Measurements from ENCODE around the gene DAB2IP.

DAB2IP gene

DNA sequence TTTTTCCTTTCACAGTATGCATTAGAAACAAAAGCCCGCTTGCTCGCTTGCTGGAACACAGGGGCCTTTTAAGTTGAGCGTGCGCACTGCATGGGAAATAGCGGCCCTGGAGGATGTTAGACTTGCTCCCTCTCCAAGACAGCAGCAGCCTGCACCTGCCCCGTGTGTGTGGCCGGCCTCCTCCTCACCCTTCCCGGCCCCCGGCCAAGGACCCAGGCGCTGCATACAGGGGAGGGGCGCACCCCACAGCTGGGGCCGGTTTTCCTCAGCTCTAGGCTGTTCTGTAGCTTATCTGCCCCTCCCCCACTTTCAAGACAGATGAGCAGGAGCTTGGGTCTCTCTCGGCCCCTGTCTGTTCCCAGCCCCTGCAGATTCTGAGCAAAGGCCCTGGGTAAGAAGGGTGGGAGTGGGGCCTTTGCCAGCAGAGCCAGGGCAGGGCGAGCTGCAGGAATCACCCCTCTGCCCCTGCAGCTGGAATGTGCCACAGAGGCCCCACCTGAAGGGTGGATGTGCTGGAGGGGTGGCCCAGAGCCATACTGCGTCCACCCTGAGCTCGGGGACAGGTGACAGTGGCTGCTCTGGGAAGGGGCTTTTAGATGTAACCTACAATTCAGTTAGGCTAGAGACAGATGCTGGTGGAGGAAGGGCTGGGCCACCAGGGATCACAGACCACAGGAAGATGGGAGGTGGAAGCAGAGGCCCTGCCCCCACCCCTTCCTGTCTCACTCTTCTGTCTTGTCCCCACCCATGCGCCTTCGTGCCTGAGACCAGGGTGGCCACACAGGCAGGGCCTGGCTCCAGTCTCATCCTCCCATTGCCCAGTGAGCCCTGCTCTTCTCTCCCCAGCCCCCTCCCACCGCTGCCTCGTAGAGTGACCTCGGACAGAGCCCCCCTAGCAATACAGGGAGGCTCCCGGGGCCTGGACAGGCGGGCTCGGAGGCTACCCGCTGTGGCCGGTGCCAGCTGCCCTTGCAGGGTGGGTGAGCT lies 132.4 kb downstream of the DAB2IP start:
- TF ChIP-seq, protein P1, sequence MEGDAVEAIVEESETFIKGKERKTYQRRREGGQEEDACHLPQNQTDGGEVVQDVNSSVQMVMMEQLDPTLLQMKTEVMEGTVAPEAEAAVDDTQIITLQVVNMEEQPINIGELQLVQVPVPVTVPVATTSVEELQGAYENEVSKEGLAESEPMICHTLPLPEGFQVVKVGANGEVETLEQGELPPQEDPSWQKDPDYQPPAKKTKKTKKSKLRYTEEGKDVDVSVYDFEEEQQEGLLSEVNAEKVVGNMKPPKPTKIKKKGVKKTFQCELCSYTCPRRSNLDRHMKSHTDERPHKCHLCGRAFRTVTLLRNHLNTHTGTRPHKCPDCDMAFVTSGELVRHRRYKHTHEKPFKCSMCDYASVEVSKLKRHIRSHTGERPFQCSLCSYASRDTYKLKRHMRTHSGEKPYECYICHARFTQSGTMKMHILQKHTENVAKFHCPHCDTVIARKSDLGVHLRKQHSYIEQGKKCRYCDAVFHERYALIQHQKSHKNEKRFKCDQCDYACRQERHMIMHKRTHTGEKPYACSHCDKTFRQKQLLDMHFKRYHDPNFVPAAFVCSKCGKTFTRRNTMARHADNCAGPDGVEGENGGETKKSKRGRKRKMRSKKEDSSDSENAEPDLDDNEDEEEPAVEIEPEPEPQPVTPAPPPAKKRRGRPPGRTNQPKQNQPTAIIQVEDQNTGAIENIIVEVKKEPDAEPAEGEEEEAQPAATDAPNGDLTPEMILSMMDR (IDR thresholded peaks at IDR 0.05), result no peak
- no peak for TF ChIP-seq ZFX (IDR thresholded peaks at IDR 0.05; ENCODE audit: borderline replicate concordance)
- H3K27ac ChIP-seq, result no peak overlapping the region

DNA sequence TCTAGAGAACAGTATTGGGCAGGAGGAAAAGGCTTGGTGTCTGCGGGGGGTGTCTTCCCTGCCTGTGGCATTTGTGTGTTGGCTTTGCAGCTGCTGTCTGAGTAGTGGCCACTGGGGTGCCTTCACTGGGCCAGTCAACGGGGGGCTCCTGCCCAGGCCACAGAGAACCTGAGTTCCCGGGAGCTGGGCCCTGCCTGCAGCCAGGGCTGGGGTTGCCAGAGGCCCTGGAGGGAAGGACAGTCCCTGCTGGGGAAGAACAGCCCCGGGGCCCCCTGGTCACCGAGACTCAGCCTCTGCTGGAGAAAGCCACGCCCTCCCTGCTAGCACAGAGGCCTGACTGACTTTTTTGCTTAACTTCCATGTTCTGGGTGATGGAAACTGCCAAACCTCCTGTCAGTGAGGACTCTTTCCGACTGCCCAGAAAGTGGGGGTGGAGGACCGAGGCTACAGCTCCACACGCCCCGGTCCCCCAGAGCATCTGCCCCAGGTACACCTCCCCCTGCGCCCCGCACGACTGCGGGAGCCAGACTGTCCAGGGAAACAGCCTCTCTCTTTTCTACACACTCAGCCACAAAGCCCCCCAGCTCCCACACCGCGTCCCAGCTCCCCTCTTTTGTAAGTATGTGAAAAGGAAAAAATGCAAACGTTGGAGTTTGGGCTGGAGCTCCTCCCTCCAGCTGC lies 133.4 kb downstream of the DAB2IP start:
- TF ChIP-seq ZFX (IDR thresholded peaks at IDR 0.05; ENCODE audit: borderline replicate concordance), result no peak
- TF ChIP-seq, protein P1 (IDR thresholded peaks at IDR 0.05), result no peak
- no peak overlapping the region for H3K27ac ChIP-seq

DNA sequence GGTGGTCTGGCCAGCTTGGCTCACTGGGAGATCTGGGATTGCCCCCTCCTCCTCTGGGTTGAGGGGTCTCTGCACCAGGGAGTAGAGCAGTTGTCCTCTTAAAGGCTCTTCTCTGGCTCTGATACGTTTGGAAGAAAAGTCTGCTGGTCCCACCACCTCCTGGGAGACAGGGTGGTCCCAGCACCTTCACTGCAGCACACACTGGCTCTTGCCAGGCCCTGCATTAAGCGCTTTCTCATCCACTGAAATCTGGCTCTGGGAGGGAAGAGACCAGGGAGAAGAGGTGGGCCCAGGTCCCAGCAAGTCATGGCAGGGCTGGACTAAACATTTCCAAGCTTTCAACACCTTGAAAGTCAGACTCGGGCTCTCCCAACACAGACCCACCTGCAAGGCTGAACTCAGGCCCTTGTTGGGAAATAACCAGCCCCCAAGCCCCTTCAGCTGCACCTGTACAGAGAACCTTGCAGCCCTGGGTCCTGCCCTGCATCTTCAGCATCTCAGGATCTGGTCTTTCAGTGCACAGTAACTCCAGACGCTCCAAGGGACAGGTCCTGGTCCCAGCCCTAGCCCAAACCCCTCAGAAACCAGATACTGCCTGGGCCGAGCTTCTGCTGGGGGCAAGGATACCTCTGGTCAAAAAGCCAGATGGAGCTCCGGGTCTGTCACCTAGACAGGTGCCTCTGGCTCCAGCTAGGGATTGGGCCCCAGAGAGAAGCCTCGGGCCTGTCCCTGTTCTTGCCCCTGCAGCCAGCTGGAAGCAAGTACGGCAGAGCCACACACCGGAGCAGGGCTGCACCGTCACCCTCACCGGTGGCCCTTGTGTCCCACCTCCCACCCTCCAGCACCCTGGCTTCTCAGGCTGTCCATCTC lies 134.5 kb downstream of the DAB2IP start:
- no peak overlapping the region for H3K27ac ChIP-seq
- TF ChIP-seq, protein P1 (IDR thresholded peaks at IDR 0.05), result no peak
- TF ChIP-seq ZFX (IDR thresholded peaks at IDR 0.05; ENCODE audit: borderline replicate concordance), result no peak

DNA sequence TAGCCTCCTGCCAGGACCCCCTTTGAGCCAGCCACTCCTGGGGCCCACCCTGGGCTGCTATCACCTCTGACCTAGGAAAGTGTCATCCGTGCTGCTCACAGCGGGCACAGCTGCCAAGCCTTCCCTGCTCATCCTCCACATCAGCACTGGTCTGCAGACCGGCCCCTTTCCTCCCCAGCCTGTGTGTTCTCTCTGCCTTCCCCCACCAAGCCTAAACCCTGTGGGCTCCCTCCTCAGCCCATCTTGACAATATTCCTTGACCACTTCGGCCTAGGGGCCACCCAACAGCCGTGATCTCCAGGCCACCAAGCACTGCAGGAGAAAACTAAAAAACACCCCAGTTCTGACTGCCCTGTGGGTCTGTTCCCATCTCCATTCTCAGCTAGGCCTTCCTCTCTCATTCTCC lies 135.1 kb downstream of the DAB2IP start:
- no peak for TF ChIP-seq ZFX (IDR thresholded peaks at IDR 0.05; ENCODE audit: borderline replicate concordance)
- TF ChIP-seq, protein P1 (IDR thresholded peaks at IDR 0.05), result no peak
- H3K27ac ChIP-seq, result no peak overlapping the region

DNA sequence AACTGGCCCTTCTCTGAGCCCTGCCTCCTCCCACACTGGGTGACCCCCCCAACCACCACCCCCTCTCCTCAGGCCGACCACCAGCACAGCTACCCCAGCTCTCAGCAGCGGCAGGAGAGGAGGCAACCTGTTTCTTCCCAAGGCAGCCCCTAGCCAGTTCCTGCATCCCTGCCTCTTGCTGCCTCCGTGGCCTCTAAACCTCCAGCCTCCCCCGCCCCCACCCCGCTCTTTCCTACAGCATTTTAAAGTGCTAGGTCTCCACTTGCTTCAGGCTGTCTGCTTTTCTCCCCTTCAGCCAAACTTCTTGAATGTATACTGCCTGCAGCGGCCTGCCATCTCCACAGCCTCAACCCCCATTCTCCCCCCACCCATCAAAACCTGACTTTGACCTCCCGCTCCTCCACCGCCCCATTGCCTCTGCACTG lies 135.6 kb downstream of the DAB2IP start:
- no peak overlapping the region for H3K27ac ChIP-seq
- TF ChIP-seq, protein P1 (IDR thresholded peaks at IDR 0.05), result no peak
- no peak for TF ChIP-seq ZFX (IDR thresholded peaks at IDR 0.05; ENCODE audit: borderline replicate concordance)

DNA sequence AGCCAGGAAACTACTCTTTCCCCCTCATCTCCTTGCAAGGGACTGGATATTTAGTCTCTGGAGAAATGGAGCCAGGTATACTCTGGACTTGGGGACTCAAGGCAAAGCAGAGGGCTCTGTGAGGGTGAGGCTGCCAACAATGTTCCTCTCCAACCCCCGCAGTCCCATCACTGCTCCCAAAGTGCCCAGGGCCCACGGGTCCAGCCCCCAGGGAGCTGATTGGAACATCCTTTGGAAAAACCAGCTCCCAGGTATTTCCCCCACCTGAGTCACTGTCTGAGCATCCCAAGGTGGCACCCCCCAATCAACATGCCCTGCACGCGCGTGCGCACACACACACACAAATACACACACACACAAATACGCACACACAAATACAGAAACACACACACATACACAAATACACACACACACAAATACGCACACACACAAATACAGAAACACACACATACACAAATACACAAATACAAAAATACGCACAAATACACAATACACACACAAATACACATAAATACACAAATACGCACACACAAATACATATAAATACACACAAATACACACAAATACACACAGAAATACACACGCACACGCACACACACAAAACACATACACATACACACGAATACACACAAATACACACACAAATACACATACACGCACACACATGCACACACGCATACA lies 137.4 kb downstream of the DAB2IP start:
- TF ChIP-seq, protein P1 (IDR thresholded peaks at IDR 0.05), result no peak
- no peak for TF ChIP-seq ZFX (IDR thresholded peaks at IDR 0.05; ENCODE audit: borderline replicate concordance)
- H3K27ac ChIP-seq, result no peak overlapping the region
